Measurements from ENCODE around the gene H6PD.

GRCh38 chr1:9305216-9305615, 70.6 kb downstream of the H6PD start:
- TF ChIP-seq CEBPB (IDR thresholded peaks at IDR 0.05) (no peak), NFIC (IDR thresholded peaks at IDR 0.05) (no peak), RAD21 (IDR thresholded peaks at IDR 0.05; ENCODE audit: low read depth) (no peak), TEAD4 (IDR thresholded peaks at IDR 0.05) (no peak), TAF1 (IDR thresholded peaks at IDR 0.05; ENCODE audit: low read depth) (no peak)

Measured in Ishikawa (cell line).